Activated naive CD4-positive, alpha-beta T cell treated with anti-CD3 and anti-CD28 coated beads, Interleukin-2, amount 50 U/mL, for 16 hours (primary cell): ENCODE measurements around the gene VSIG8.

Source experiments
- DNase-seq: peaks from one replicate; pipeline ENCODE4 v3.0.0-alpha.2; 2020

The VSIG8 gene

GRCh38 chr1:159882527-159882862 is 20.0 kb upstream of the VSIG8 start:
- DNase-seq: no peak

GRCh38 chr1:159881622-159882526 is 19.4 kb upstream of the VSIG8 start:
- no peak for DNase-seq

- no peak for DNase-seq
Observed at GRCh38 chr1:159880430-159880829, 18.0 kb upstream of the VSIG8 start.

DNA sequence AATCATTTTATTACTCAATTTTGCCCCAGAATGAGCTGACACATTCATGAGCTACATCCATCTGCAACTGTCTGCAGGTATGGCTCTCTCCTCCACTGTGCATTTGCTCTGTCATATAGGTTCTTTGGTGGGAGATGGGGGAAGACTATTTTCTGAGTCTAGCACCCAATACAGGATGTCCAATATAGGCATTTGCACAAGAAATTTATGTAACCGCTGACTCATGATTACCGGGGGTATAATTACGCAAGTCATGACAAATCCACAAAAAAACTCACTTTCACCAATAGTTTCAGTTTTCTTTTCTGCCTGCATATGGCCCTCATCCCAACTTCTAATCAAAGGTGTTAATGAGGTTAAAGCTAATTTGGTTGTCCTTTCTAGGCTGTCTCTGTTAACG is 17.5 kb upstream of the VSIG8 start:
- DNase-seq: no peak

DNA sequence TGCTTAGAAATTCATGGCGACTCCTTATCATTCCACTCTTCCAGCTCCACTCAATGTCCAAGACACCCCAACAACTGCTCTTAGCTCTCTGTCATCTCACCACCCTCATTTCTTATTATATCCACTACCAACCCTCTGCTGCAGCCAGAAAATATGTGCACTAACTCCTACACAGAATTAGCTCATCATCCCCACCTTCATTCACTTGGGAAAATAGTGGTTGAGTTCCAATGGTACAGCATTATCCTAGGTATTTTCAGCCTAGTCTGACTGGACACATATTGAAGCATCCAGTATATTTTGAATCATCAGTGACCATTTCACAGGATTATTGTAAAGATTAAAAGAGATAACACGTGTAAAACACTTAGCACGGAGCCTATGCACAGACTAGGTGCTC is 16.7 kb upstream of the VSIG8 start:
- DNase-seq: no peak

DNA sequence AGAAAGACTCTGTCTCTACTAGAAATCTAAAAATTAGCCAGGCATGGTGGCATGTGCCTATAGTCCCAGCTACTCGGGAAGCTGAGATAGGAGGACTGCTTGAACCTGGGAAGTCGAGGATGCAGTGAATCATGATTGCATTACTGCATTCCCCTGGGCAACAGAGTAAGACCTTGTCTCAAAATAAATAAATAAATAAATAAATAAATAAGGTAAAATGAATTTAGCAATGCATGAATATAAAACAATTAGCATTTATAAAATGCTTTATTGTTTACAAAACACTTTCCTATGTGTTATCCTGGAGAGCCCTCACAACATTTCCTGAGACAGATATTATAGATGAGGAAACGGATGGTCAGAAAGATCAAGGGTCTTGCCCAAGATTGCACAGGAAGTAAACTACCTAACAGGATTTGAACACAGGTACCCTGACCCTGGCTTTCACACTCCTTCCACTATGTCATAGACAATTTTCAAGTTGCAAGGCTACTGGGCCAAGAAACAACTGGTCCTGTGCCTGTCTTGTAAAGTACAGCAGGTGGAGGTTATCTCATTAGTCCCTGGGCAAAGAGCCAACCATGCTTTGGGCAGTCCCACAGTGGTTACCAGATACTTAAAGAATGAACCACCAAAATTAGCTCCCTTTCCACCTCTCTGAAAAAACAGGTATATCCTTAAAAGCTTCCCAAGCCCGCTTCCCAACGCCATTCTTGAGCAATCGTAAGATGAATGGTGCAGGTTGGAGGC is 15.4 kb upstream of the VSIG8 start:
- DNase-seq: no peak

DNA sequence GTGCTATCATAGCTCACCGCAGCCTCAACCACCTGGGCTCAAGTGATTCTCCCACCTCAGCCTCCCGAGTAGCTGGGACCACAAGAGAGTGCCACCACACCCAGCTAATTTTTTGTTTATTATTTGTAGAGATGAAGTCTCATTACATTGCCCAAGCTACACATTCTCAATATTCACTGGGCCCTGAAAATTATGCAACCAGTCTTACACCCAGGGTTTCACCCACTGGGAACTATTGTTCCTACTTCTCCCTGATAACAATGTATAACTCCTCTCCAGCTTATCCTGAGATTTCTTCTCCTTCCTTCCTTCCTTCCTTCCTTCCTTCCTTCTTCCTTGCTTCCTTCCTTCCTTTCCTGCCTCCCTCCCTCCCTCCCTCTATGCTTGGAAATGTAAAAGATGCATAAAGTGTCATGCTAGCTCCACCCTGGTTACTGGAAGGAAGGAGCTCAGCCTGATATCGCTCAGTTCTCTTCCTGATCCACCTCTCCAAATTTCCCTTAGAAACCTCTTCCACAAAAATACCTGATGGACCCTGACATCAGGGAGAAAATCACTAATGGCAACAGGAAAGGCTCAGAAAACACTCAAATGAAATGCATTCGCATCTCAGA is 11.2 kb upstream of the VSIG8 start:
- DNase-seq: no peak

DNA sequence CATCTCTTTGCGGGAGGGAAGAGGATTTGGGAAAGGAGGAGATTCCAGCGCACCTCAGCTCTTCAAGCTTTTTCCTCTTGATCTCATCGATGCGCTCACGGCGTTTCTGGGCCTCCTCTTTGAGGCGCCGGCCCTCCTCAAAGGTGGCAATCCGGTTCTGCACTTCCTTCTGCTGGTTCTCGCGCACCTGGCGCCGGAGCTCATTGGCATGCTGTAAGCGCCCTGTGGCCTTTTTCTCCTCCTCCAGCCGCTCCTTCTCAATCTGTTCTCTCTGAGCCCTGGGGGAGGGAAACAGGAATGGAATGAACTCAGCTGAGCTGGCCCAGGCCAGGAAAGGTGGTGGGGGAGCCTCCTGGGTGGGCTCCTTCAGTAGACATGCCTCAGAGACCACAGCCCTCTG is 10.4 kb upstream of the VSIG8 start:
- DNase-seq: no peak

DNA sequence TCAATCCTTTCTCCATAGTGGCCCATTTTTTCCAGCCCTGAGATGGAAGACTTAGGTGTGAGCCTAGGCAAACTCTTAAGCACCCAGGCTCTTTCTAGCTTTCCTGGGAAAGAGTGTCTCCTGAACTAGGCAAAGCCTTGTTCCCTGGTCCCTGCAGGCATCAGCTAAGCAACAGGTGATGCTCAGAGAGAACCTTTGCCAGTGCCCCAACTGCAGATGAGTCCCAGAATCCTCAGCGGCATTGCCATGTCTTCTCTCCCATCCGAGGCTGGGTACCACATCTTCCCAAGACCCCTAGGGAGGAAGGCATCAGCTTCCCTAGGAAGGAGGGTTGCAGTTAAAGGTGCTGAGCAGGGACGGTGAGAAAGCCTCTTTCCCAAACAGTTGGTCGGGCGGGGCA is 8.2 kb upstream of the VSIG8 start:
- DNase-seq: no peak

DNA sequence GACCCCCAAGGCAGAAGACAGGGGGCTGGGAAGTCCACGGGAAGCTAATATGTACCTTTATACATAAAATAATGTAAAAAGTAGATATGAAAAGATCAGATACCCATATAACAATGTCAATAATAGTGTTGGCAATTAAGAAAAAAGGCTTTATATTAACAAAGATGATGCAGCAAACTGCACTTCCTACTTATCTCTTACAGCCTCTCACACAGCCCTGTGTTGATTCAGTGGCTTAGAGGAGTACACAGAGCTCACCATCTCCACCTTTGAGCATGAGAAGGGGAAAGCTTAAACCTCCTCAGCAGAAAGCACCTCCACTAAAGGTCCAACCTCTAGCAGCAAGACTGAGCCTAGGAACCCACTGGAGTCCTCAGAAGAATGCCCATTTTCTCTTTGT is 7.2 kb upstream of the VSIG8 start:
- no peak for DNase-seq

- DNase-seq: no peak
Observed at GRCh38 chr1:159869173-159869572, 6.7 kb upstream of the VSIG8 start.

DNA sequence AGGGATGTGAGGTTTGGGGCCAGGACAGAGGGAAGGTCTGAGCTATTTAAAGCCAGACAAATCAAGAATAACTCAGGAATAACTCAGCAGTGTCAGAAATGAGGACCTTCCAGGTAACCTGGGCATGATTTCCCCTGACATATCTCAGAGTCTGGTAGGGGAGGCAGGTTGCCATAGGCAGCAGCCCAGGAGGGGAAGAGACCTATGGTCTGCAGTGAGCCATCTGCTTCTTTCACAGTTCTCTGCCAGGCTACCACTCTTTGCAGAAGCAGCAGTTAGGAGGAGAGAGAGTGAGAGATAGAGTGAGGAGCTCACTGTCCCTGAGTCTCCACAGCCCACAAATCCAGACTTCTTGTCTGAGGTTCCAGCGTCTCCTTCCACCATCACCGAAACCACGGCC is 6.3 kb upstream of the VSIG8 start:
- DNase-seq: no peak

GRCh38 chr1:159867664-159868026 is 5.2 kb upstream of the VSIG8 start:
- no peak for DNase-seq

GRCh38 chr1:159866905-159867663 is 4.6 kb upstream of the VSIG8 start:
- no peak for DNase-seq

- DNase-seq: no peak
Observed at GRCh38 chr1:159866066-159866465, 3.6 kb upstream of the VSIG8 start.

DNA sequence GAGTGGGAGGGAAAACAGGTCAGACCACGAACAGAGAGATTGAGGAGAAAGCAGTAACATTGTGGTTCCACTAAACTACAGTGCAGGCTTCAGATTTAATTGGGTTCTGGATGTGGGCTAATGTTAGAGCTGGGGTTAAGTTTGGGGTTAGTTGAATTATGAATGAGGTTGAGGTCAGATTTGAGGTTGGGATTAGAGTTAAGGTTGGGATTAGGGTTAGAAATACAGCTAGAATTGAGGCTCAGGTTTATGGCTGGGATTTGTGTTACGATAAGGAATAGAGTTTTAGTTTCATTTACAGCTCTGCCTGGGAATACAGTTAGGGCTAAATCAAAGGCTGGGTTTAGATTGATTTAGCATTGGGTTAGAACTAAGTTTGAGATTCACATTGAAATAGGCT is 1.8 kb upstream of the VSIG8 start:
- DNase-seq: no peak

GRCh38 chr1:159862031-159862430 is 426 bp downstream of the VSIG8 start:
- DNase-seq: no peak

GRCh38 chr1:159861218-159861617 is 1.2 kb downstream of the VSIG8 start:
- no peak for DNase-seq

- DNase-seq: no peak
Observed at GRCh38 chr1:159860456-159860855, 2.0 kb downstream of the VSIG8 start.

GRCh38 chr1:159859767-159860322 is 2.6 kb downstream of the VSIG8 start:
- no peak for DNase-seq

DNA sequence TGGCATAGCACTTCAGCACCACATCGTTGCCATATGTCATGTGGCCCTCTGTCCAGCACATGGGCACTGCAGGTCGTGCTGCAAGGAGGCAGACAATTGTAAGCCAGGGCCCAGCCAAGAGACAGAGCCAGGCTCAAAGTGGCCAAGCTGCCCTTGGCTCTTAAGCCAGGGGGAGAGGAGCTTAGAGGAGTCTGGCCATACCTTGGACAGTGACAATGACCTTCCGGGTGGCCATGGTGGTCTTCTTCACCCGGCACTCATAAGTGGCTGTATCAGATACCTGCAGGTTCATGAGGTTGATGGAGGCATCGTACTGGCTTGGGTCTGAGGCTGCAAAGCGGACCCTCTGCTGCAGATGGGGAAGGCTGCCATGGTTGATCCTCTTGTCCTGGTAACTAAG is 4.6 kb downstream of the VSIG8 start:
- no peak for DNase-seq

DNA sequence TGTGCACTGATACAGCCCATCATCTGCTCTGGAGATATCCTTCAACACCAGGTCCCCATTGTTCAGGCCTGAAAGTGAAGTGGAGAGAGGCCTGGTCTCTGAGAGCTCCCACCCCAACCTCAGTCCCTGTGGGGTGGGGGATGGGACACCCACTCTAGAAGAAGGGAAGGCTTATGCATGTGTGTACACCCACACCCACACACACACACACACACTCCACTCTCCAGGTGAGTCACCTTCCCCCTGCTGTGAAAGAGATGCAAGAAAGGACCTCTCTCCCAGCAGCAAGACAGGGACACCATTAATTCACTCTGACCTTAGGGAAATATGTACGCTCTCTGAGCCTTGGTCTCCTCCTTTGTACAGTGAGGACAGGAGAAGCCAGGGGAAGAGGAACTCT is 5.9 kb downstream of the VSIG8 start:
- no peak for DNase-seq

DNA sequence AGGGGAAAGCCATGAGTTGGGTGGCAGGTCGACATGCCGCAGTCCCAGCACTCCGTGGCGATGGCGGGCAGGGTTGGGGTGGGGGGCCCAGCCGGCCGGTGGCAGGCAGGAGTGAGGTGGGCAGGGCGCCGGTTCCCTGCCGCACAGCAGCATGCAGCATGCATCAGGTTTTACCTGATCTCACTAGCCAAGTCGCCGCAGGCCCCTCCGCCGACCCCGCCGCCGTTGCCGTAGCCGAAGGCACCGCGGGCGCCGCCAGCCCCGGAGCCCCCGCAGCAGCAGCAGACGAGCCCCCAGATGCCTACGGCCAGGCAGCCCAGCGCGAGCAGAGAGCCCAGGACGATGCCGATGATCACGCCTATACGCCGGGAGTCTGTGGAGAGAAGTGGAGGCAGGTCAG is 6.7 kb downstream of the VSIG8 start:
- no peak for DNase-seq
